ENCODE data around the gene STIM1.

GRCh38 chr11:3823762-3824506 lies 31.5 kb upstream of the STIM1 start:
- TF ChIP-seq, protein P1, sequence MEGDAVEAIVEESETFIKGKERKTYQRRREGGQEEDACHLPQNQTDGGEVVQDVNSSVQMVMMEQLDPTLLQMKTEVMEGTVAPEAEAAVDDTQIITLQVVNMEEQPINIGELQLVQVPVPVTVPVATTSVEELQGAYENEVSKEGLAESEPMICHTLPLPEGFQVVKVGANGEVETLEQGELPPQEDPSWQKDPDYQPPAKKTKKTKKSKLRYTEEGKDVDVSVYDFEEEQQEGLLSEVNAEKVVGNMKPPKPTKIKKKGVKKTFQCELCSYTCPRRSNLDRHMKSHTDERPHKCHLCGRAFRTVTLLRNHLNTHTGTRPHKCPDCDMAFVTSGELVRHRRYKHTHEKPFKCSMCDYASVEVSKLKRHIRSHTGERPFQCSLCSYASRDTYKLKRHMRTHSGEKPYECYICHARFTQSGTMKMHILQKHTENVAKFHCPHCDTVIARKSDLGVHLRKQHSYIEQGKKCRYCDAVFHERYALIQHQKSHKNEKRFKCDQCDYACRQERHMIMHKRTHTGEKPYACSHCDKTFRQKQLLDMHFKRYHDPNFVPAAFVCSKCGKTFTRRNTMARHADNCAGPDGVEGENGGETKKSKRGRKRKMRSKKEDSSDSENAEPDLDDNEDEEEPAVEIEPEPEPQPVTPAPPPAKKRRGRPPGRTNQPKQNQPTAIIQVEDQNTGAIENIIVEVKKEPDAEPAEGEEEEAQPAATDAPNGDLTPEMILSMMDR (IDR thresholded peaks at IDR 0.05; ENCODE audit: low read length) = no peak
- no peak for TF ChIP-seq EZH2 (IDR thresholded peaks at IDR 0.05; ENCODE audit: borderline replicate concordance, low read length)

All from OCI-LY1 (cell line).